Heart left ventricle (tissue), 13 donors: Measurements from ENCODE around the gene ZRANB1.

Experiments
- CTCF ChIP-seq, 12 donors: fragments of 200-600 bp; sonication (generic) in 4 of 12; IDR thresholded peaks; one replicate each; pipeline versions ENCODE4 v1.5.0 to v1.8.0; 2018 to 2022; ENCODE audit warnings: antibody characterized with exemption in 12 of 12, mild to moderate bottlenecking in 5 of 12
- POLR2A ChIP-seq, 2 donors: fragments of 450-650 bp; IDR thresholded peaks; one replicate each; pipeline ENCODE4 v1.6.1; 2017; ENCODE audit warnings: antibody characterized with exemption in 2 of 2, mild to moderate bottlenecking in 2 of 2, moderate library complexity in 2 of 2
- donor health status: ischemic (EF 13 %, LVEDD 7.1; RV severe dilation, severe dysfunction).
- donor health status: DM: no; HTN: yes; CAD: no.
- donor health status: DM: no; HTN: no; CAD: no.
- donor health status: ischemic (EF 25% LVEDD 6.9; RV normal size, moderate dysfunction).
- donor health status: ischemic (EF 25% LVEDD 5.7; RV mildly dilated, moderate dysfunction).
- donor health status: ischemic (EF 35%, LVEDD 5.7; RV mildly dilated, moderate dysfunction).
- donor health status: nonischemic (EF 11% LVEDD 7.7; RV severe dilation, severe dysfunction).
- donor health status: DM: yes; HTN: yes; CAD: no.
- donor health status: PGD.
- donor health status: ischemic (EF 29% LVEDD 5.4; RV normal size, mild dysfunction).
- donor health status: nonischemic (EF 23%, LVEDD 6.1; RV moderate dilation, normal function).

- no peak for TF ChIP-seq CTCF (IDR thresholded peaks at IDR 0.05)
- TF ChIP-seq POLR2A (IDR thresholded peaks at IDR 0.05) = no peak
Observed at GRCh38 chr10:125020871-125021270, 78.9 kb downstream of the ZRANB1 start.
